ENCODE results near the gene OPN1SW.
A peak's percentile ranks its signal among the peaks of the same experiment; 100 is the strongest.

OPN1SW gene, protein sequence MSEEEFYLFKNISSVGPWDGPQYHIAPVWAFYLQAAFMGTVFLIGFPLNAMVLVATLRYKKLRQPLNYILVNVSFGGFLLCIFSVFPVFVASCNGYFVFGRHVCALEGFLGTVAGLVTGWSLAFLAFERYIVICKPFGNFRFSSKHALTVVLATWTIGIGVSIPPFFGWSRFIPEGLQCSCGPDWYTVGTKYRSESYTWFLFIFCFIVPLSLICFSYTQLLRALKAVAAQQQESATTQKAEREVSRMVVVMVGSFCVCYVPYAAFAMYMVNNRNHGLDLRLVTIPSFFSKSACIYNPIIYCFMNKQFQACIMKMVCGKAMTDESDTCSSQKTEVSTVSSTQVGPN
- total RNA-seq, result 0 reads per million in 4 donors

DNA sequence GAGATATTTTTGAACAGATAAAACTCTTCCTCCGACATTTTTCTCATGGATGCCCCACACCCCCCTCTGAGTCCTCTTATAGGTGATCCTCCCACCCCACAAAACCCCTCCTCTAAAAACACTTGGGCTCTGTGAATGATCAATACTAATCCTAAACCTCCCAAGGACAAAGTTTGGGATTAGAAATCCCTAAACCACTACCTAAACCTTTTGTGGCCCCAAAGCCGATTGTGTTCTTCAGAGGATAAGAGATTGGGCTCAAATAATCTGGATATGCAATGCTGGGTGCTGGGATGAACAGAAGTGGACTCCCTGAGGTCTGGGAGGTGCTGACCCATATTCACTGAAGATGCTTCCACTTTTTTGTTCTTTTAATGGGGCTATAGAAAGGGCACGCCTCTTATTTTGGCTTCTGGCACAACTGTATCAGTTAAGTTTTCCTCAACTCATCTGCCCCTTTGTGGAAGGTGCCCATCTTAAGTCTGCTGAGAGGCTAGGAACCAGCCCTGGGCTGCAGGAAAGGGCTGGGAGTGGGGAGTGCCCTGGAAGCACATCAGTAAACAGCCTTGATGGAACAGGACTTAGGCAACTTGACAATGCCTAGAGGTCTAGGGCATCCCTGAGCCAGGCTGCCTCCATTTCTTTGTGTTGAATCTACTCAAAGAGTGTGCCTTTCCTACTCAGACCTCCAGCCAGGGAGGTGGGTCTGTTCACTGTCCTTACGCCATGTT, at the start of gene OPN1SW:
Gene OPN1SW (minus strand): TSS at position 51 of the 731 bp plus-strand sequence. CDS start 13 bp downstream, at position 38.
- DNase-seq, result no peak

GRCh38 chr7:128821724-128822123, 46.1 kb upstream of the OPN1SW start:
- no peak for DNase-seq

DNA sequence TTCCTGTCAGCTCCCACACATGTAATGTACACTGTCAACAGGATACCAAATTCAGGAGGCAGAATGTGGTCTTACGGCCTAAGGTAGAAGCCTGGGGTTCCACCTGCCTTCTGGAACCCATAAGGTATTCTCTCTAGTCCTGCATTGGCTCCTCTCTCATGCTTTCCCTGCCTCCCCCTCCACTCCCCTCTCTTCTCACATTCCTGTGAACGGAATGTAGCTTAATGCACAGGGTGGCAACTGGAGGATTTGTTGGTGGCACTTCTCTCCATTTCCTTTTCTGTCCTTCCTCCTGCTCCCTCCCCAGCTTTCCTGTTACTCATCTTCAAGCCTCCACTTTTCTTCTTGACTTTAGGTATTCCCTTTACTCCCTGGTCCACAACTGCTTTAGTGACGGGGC, 43.1 kb upstream of the OPN1SW start:
- DNase-seq, result no peak

DNA sequence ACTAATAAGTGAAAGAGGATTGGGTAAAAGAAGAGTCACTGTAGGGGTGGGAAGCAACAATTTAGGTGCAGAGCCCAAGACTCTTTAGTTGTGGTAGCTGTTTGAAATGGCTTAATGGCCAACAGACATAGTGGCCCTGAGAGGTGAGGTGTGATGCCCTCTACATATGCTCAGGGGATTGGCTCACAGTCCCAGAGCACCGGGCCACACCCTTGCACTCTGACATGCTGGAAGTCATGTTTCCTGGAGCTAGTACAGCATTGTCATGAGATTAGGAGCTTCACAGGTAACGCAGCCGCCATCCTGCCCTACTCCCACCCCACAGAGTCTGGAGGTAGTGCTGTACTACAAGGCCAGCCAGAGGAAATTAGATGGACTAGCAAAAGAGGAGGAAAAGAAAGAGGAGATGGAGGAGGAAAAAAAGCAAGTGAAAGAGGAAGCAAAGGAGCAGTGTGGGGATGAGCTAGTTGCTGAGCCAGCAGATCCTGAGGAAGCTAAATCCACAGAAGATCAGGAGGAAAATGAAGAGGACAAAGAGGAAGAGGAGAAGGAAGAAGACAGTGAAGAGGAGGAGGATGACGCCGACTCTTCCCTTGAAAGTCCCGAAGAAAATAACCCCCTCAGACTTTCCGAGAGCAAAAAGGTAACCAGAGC, 39.8 kb upstream of the OPN1SW start:
- no peak for DNase-seq

DNA sequence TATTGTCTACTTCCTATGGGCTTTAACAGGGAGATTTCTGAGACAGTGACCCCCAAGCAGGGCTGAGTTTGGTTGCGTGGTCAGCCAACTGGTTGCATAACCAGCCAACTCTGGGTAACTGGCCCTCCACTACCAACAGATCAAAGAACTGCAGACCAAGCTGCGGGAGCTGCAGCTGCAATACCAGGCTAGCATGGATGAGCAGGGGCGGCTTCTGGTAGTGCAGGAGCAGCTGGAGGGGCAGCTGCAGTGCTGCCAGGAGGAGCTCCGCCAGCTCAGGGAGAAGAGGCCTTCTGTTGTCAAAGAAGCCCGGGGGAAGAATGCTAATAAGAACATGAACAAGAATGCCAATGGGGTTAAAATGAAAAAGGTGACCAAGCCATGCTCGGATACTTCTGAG, 38.9 kb upstream of the OPN1SW start:
- no peak for DNase-seq

DNA sequence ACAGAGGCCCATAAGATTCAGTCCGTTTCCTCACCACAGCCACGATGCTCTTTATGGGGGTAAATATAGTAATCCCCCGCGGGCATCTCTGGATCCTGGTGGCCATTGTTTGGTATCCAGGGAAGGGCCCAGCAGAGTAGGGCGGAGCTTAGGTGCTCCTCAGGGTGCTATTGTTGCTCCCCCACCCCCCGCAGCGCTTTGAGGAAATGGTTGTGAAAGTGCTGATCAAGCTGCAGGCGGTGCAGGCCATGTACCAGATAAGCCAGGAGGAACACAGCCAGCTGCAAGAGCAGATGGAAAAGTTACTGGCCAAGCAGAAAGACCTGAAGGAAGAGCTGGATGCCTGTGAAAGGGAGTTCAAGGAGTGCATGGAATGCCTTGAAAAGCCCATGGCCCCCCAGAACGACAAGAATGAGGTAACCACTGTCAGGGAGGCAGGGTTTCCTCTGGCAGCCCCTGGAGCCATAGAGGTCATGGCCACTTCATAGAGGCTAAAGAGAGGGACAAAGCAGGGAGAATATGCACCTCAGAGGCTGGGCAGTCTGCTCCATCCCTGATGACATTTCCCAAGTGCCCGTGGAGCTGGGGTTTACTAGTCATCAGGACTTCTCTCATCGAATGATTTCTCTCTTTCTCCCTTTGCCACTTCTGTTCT, 37.0 kb upstream of the OPN1SW start:
- DNase-seq, result no peak

DNA sequence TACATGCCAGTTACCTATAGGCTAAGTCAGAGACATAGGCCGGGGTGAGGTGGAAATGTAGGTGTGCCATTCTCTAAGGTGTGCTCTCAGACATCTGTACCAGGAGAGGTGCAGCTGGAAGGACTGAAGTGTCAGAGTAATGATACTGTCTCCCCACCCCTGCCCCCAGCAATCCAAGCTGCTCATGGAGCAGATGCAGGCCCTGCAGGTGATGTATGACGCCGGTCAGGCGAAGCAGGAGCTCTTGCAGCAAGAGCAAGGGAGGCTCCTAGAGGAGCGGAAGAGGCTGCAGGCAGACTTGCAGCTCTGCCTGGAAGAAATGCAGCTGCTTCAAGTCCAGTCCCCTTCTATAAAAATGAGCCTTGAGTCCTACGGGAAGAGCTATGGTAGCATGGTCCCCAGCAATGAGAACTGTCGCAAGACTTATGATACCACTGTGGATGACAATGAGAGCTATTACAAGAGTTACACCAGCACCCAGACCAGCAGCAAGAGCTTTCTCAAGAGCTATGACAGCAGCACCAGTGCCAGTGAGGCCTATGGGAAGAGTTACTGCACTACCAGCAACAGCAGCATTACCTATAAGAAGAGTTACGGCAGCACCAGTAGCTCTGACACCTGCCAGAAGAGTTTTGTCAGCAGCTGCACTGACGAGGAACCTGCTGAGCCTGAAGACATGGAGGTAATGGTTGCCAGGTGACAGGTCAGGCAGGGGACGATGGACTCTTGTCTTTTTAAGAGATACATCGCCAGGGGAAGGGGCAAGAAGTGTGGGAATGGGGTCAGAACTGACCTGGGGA, 36.2 kb upstream of the OPN1SW start:
- DNase-seq, result no peak

DNA sequence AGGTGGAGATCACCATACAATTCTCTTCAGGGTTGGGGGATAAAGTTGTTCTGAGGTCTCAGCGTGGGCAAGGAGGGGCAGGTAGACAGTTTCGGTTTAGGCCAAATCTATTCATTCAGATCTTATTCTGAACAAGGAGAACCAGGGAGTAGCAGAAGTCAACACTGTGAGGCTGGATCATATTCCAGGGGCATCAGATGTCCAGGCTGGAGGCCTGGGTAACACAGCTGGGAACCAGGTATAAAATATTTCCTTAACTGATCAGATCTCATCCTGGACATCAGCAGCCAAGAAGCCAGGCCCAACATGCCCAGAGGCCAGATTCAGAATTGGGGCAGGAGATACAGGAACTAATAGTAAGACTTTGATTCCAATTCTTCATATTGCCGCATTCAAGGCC, 35.4 kb upstream of the OPN1SW start:
- no peak for DNase-seq

GRCh38 chr7:128810473-128810872, 34.9 kb upstream of the OPN1SW start:
- no peak for DNase-seq

DNA sequence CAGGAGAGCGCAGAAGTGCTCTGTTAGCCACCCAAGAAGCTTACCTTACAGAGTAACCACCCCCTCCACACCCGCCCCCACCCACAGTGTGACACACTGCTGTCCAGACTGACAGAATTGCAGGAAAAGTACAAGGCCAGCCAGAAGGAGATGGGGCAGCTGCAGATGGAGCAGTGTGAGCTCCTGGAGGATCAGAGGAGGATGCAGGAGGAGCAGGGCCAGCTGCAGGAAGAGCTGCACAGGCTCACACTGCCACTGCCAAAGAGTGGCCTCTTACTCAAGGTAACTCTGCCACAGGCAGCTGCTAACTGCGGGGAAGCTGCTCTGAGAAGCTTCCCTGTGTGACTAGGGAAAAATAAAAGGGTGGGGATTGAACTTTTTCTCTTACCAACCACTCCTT, 33.8 kb upstream of the OPN1SW start:
- no peak for DNase-seq

GRCh38 chr7:128807191-128807590, 31.6 kb upstream of the OPN1SW start:
- DNase-seq, result no peak

DNA sequence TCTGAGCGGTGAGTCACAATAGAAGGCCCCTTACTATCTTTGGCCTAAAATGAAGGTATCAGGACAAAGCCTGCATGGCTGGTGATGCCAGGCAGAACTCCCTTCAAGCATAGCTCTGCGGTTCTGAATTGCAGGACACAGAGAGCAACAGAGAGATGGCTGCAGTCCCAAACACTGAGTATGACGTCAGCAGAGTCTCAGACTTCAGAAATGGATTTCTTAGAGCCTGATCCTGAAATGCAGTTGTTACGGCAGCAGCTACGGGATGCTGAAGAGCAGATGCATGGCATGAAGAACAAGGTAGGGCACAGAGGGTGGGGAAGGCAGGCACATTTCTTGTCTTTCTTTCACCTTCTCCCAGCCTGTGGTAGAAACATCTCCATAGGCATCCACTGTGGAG, 29.6 kb upstream of the OPN1SW start:
- DNase-seq, result no peak

GRCh38 chr7:128804484-128804883, 28.9 kb upstream of the OPN1SW start:
- DNase-seq, result no peak

- no peak for DNase-seq
Observed at GRCh38 chr7:128801667-128802418, 26.2 kb upstream of the OPN1SW start.

GRCh38 chr7:128801003-128801402, 25.4 kb upstream of the OPN1SW start:
- no peak for DNase-seq

DNA sequence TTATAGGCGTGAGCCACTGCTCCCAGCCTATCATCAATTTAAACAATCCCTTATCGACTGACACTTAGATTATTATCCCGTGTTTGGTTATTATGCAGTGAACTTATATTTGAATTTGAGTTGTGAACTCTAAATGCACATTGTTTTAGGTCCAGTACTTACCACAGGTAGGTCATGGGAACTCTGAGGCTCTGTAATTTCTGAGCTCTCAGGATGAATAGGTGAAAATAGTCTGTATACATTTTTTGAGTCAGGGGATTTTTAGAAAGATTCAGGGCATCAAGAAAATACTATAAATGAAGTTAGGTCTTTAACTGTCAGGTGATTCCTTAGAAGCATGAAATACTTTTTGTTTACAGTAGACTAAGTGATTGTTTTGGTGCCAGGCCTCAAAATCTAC, 25.0 kb upstream of the OPN1SW start:
- DNase-seq, result no peak

GRCh38 chr7:128799451-128799850, 23.9 kb upstream of the OPN1SW start:
- DNase-seq, result no peak

- DNase-seq, result no peak
Observed at GRCh38 chr7:128796327-128796726, 20.7 kb upstream of the OPN1SW start.

DNA sequence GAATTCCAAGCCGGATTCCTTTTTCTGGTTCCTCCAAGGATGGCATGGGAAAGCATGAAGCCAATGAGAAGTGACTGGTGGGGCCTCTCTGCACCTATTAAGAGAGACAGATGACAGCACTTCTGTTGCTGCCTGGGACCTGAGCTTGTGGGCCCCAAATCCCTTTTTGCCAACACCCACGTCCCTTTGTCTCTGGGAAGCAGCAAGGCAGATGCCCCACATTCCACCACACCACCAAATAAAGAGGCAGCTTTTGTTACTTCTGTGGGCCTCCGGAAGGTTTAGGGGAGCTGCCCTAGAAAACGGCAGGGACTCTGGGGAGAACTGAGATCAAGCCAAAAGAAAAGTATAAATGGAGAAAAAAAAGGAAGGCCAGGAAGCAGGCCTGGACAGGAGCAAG, 19.5 kb upstream of the OPN1SW start:
- DNase-seq, result no peak

GRCh38 chr7:128794436-128794835, 18.8 kb upstream of the OPN1SW start:
- DNase-seq, result no peak

DNA sequence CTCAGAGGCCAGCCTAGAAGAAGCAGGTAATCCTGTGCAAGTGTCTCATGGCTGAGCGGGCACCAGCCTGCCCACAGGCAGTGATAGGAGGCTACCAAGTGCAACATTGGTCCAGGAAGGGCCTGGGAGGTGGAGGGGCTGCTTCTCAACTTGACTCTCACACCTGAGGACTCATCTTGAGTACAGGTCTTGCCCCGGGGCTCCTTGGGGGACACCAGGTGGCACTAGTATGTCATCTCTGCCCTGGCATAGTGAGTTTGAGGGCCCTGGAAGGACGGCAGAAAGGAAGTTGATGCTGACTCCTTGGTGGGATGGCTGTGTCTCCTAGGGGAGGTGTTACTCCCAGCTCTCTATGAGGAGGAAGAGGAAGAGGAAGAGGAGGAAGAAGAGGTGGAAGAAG, 18.4 kb upstream of the OPN1SW start:
- DNase-seq, result peak in 1 of 5 donors; percentile 11

- DNase-seq, result no peak
Observed at GRCh38 chr7:128793181-128793547, 17.6 kb upstream of the OPN1SW start.

Measured in T-helper 1 cell (primary cell).